HepG2 (cell line): ENCODE measurements around the gene PLXNC1. TPM values are rescaled to one million over a fixed set of nuclear protein-coding genes. Genes with fewer than 3 reads are reported as not detected.
A peak's percentile ranks its signal among the peaks of the same experiment; 100 is the strongest.

Experiments used
- EEA1 ChIP-seq: sonication (generic); formaldehyde crosslinking; IDR thresholded peaks from 2 replicates; pipeline ENCODE4 v1.5.1; 2020; ENCODE audit warnings: mild to moderate bottlenecking, missing genetic modification reagents, borderline replicate concordance
- ETV6 ChIP-seq: sonication (generic); formaldehyde crosslinking; conservative IDR thresholded peaks from 2 replicates; pipeline ENCODE4 v1.4.0; 2020; ENCODE audit warnings: missing genetic modification reagents
- FOXC1 ChIP-seq: sonication (generic); formaldehyde crosslinking; IDR thresholded peaks from 2 replicates; pipeline ENCODE4 v1.8.0; 2022; ENCODE audit warnings: mild to moderate bottlenecking, missing genetic modification reagents, borderline replicate concordance
- HNF1A ChIP-seq, 2 experiments: sonication (generic) in 1 of 2; formaldehyde crosslinking in 1 of 2; IDR thresholded peaks; 2 replicates each; pipeline versions ENCODE4 v1.4.0 to v1.6.1; 2016 to 2020; ENCODE audit warnings: borderline replicate concordance in 1 of 2, low read depth in 1 of 2, mild to moderate bottlenecking in 1 of 2, missing genetic modification reagents in 1 of 2
- JUN ChIP-seq: sonication (generic); formaldehyde crosslinking; IDR thresholded peaks from 2 replicates; pipeline ENCODE4 v1.4.0; 2020; ENCODE audit warnings: mild to moderate bottlenecking, missing genetic modification reagents
- REPIN1 ChIP-seq: sonication (generic); formaldehyde crosslinking; IDR thresholded peaks from 2 replicates; pipeline ENCODE4 v1.8.0; 2022; ENCODE audit warnings: missing genetic modification reagents, low read depth, mild to moderate bottlenecking, borderline replicate concordance
- SIX4 ChIP-seq: sonication (generic); formaldehyde crosslinking; IDR thresholded peaks from 2 replicates; pipeline ENCODE4 v1.4.0; 2020; ENCODE audit warnings: missing genetic modification reagents
- ZNF225 ChIP-seq: sonication (generic); formaldehyde crosslinking; IDR thresholded peaks from 2 replicates; pipeline ENCODE4 v1.4.0; 2020; ENCODE audit warnings: mild to moderate bottlenecking, missing genetic modification reagents
- ZNF317 ChIP-seq: sonication (generic); formaldehyde crosslinking; IDR thresholded peaks from 2 replicates; pipeline ENCODE4 v1.5.0; 2020; ENCODE audit warnings: mild to moderate bottlenecking, missing genetic modification reagents
- ZNF556 ChIP-seq: sonication (generic); formaldehyde crosslinking; IDR thresholded peaks from 2 replicates; pipeline ENCODE4 v1.4.0; 2020; ENCODE audit warnings: mild to moderate bottlenecking, missing genetic modification reagents, borderline replicate concordance
- ZNF572 ChIP-seq: sonication (generic); formaldehyde crosslinking; IDR thresholded peaks from 2 replicates; pipeline ENCODE4 v1.5.1; 2020; ENCODE audit warnings: mild to moderate bottlenecking, missing genetic modification reagents
- ZNF609 ChIP-seq: sonication (generic); formaldehyde crosslinking; IDR thresholded peaks from 2 replicates; pipeline ENCODE4 v1.4.0; 2020; ENCODE audit warnings: mild to moderate bottlenecking, missing genetic modification reagents, borderline replicate concordance
- ZNF629 ChIP-seq: sonication (generic); formaldehyde crosslinking; conservative IDR thresholded peaks from 2 replicates; pipeline ENCODE4 v1.5.0; 2020; ENCODE audit warnings: missing genetic modification reagents
- polyA plus RNA-seq, 8 experiments: library from polyadenylated mRNA; depleted of rRNA in 3 of 8; stranded (reverse) in 7 of 8; unstranded in 1 of 8; fragments of >200 nt; fragmentation: Illumina TruSeq in 4 of 8; extraction: Trizol in 4 of 8; gene quantifications; 2 replicates each; pipeline versions ENCODE4 v1.2.1 to v1.2.3, GENCODE V29; 2011 to 2016; ENCODE audit warnings: low read depth in 4 of 8, missing spikeins in 1 of 8, mixed read lengths in 1 of 8; ENCODE audit not compliant: insufficient read depth in 1 of 8
- total RNA-seq, 5 experiments: library from RNA; depleted of rRNA; stranded (reverse); fragments of >200 nt; fragmentation: Illumina TruSeq; extraction: Trizol; gene quantifications; 2 replicates each; pipeline ENCODE4 v1.2.3, GENCODE V29; 2016; ENCODE audit warnings: low read depth in 1 of 5
- TF ChIP-seq, protein P1 (sequence below): sonication (generic); formaldehyde crosslinking; IDR thresholded peaks from 2 replicates; pipeline ENCODE4 v1.4.0; 2020; ENCODE audit warnings: missing genetic modification reagents
- TF ChIP-seq, protein P2 (sequence below): sonication (generic); formaldehyde crosslinking; IDR thresholded peaks from 2 replicates; pipeline ENCODE4 v1.4.0; 2020; ENCODE audit warnings: missing genetic modification reagents

Gene PLXNC1
- total and polyA plus RNA-seq, 2 of the 13 experiments (the other 11 are each of a cell fraction or from before 2014, with no cell fraction given) = 6.6 to 11.2 TPM

DNA sequence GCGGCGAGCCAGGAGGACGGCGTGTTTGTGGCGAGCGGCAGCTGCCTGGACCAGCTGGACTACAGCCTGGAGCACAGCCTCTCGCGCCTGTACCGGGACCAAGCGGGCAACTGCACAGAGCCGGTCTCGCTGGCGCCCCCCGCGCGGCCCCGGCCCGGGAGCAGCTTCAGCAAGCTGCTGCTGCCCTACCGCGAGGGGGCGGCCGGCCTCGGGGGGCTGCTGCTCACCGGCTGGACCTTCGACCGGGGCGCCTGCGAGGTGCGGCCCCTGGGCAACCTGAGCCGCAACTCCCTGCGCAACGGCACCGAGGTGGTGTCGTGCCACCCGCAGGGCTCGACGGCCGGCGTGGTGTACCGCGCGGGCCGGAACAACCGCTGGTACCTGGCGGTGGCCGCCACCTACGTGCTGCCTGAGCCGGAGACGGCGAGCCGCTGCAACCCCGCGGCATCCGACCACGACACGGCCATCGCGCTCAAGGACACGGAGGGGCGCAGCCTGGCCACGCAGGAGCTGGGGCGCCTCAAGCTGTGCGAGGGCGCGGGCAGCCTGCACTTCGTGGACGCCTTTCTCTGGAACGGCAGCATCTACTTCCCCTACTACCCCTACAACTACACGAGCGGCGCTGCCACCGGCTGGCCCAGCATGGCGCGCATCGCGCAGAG is 873 bp downstream of the PLXNC1 start (continued):
- TF ChIP-seq, protein P1, sequence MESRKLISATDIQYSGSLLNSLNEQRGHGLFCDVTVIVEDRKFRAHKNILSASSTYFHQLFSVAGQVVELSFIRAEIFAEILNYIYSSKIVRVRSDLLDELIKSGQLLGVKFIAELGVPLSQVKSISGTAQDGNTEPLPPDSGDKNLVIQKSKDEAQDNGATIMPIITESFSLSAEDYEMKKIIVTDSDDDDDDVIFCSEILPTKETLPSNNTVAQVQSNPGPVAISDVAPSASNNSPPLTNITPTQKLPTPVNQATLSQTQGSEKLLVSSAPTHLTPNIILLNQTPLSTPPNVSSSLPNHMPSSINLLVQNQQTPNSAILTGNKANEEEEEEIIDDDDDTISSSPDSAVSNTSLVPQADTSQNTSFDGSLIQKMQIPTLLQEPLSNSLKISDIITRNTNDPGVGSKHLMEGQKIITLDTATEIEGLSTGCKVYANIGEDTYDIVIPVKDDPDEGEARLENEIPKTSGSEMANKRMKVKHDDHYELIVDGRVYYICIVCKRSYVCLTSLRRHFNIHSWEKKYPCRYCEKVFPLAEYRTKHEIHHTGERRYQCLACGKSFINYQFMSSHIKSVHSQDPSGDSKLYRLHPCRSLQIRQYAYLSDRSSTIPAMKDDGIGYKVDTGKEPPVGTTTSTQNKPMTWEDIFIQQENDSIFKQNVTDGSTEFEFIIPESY = peak; percentile 76
- peak; percentile 94 for TF ChIP-seq FOXC1 (CRISPR knock-in tag)
- no peak for TF ChIP-seq ZNF572 (CRISPR knock-in tag)
- TF ChIP-seq EEA1 = peak; percentile 82; the same call in 1 of the 2 replicates
- TF ChIP-seq, protein P2, sequence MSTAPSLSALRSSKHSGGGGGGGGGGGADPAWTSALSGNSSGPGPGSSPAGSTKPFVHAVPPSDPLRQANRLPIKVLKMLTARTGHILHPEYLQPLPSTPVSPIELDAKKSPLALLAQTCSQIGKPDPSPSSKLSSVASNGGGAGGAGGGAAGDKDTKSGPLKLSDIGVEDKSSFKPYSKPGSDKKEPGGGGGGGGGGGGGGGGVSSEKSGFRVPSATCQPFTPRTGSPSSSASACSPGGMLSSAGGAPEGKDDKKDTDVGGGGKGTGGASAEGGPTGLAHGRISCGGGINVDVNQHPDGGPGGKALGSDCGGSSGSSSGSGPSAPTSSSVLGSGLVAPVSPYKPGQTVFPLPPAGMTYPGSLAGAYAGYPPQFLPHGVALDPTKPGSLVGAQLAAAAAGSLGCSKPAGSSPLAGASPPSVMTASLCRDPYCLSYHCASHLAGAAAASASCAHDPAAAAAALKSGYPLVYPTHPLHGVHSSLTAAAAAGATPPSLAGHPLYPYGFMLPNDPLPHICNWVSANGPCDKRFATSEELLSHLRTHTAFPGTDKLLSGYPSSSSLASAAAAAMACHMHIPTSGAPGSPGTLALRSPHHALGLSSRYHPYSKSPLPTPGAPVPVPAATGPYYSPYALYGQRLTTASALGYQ (CRISPR knock-in tag) = 0 out of 2 replicates have a peak, but pooled peaks have one; percentile 14
- TF ChIP-seq ZNF629 = 0 out of 2 replicates have a peak, but pooled peaks have one; percentile 34
- peak; percentile 65; the same call in 1 of the 2 replicates for TF ChIP-seq ETV6 (CRISPR knock-in tag)
- no peak for TF ChIP-seq ZNF317
- peak; percentile 63; the same call in 1 of the 2 replicates for TF ChIP-seq ZNF225 (CRISPR knock-in tag)
- TF ChIP-seq HNF1A (IDR thresholded peaks at IDR 0.05; ENCODE audit: low read depth) = no peak
- peak; percentile 54 for TF ChIP-seq HNF1A (CRISPR knock-in tag; IDR thresholded peaks at IDR 0.05; ENCODE audit: borderline replicate concordance)
- TF ChIP-seq JUN (CRISPR knock-in tag) = peak; percentile 41; the same call in 1 of the 2 replicates
- TF ChIP-seq ZNF609 (CRISPR knock-in tag) = peak; percentile 79
- TF ChIP-seq ZNF556 (CRISPR knock-in tag) = 0 out of 2 replicates have a peak, but pooled peaks have one; percentile 15
- TF ChIP-seq SIX4 = peak; percentile 5; the same call in 1 of the 2 replicates
- TF ChIP-seq REPIN1 = peak; percentile 78
